NCI-H460 (cell line): ENCODE results near the gene TCIRG1. TPM values are rescaled to one million over a fixed set of nuclear protein-coding genes. Genes with fewer than 3 reads are reported as not detected.
"Not testable (repeated sequence)": the region's sequence is repeated elsewhere in the genome, so short reads cannot be mapped to it uniquely, and the experiment has no call there.

Experiments used
- DNase-seq: peaks from one replicate; pipeline ENCODE4 v3.0.0-alpha.2; 2016; ENCODE audit warnings: low read depth; ENCODE audit errors: extremely low read depth
- polyA plus RNA-seq: library from polyadenylated mRNA; depleted of rRNA; stranded (reverse); fragments of >200 nt; gene quantifications from 2 replicates; pipeline ENCODE4 v1.2.3, GENCODE V29; 2014; cell fraction: nucleus; rRNA removed
- total RNA-seq: library from RNA; depleted of rRNA; stranded (reverse); fragments of >200 nt; shearing (Covaris generic); gene quantifications from 2 replicates; pipeline ENCODE4 v1.2.3, GENCODE V29; 2014; rRNA removed

TCIRG1 gene, protein sequence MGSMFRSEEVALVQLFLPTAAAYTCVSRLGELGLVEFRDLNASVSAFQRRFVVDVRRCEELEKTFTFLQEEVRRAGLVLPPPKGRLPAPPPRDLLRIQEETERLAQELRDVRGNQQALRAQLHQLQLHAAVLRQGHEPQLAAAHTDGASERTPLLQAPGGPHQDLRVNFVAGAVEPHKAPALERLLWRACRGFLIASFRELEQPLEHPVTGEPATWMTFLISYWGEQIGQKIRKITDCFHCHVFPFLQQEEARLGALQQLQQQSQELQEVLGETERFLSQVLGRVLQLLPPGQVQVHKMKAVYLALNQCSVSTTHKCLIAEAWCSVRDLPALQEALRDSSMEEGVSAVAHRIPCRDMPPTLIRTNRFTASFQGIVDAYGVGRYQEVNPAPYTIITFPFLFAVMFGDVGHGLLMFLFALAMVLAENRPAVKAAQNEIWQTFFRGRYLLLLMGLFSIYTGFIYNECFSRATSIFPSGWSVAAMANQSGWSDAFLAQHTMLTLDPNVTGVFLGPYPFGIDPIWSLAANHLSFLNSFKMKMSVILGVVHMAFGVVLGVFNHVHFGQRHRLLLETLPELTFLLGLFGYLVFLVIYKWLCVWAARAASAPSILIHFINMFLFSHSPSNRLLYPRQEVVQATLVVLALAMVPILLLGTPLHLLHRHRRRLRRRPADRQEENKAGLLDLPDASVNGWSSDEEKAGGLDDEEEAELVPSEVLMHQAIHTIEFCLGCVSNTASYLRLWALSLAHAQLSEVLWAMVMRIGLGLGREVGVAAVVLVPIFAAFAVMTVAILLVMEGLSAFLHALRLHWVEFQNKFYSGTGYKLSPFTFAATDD
- 43.1 and 46.1 TPM in 2 replicates for total RNA-seq
- polyA plus RNA-seq: 889 and 1,012 TPM in 2 replicates

DNA sequence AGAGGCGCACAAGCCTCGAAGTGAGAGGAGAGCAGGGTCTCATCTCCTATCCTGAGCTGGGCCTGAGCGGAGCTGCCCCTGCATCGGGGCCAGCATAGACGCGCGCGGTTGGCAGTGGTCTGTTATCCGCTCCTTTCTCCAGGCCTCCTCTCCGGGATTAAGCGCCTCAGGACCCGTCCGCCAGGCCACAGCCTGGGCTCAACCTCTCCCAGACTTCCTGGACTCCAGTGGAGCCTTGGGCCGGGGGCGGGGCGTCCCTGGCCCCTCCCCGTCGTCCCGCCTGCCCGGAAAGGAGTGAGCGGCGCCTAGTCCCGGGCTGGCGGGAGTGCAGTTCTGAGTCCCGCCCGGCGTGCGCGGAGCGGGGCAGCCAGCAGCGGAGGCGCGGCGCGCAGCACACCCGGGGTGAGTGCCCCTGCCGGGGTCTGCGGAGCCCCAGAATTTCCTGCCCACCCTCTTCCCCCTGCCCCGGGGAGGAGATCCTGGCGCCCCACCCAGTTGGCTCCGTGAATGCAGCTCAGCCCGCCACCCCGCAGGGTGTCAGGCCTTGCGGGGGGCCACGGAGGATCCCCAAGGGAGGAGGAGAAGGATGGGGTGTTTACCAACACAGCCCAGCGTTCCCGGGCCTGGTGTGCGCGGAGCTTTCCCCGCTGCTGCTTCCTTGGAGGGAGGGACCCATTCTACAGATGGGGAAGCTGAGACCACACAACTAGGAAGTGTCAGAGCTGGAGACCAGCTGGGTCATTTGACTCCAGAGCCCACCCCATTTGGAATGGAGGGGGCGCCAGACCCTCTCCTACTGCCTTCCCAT lies at the start of gene TCIRG1:
Gene TCIRG1, plus strand, starts transcription at position 308 of the 808 bp plus-strand sequence. CDS start 2,247 bp downstream, outside the sequence.
- DNase-seq: peak; percentile 79

DNA sequence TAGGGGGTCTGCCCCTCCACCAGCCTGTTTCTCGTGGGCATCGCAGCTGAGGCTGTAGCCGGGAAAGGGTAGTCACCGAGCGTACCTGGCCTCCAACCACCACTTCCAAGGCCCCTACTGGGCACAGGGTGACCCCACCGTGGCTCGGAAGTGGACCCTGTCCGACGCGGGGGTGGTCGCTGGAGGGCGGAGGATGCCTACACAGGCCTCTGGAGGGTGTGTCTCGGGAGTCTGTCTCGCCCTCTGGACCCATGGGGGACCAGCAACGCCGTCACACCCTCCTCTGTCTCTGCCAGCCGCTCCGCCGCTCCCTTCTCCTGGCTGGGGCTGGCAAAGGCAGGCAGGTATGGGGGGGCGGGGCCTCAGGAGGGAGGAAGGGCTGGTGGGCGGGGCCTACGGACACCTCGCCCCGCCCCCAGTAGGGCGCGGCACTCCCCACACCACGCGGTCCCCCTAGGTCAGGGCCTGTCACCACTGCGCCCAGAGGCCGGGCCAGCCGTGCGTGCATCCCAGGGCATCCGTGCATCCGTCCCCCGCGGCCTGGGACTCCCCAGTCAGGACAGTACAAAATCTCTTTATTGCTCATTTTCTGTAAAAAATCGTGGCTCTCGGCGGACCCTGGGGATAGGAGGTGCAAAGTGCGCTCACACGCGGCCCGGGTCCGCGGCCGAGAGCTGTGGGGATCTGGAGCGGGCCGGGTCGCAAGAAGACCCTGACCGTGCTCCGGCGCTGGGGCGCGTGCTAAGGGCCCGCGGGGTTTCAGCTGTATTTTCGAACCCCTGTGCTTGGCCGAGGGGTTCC lies 48.1 kb upstream of the TCIRG1 start:
- DNase-seq: not testable (repeated sequence)

DNA sequence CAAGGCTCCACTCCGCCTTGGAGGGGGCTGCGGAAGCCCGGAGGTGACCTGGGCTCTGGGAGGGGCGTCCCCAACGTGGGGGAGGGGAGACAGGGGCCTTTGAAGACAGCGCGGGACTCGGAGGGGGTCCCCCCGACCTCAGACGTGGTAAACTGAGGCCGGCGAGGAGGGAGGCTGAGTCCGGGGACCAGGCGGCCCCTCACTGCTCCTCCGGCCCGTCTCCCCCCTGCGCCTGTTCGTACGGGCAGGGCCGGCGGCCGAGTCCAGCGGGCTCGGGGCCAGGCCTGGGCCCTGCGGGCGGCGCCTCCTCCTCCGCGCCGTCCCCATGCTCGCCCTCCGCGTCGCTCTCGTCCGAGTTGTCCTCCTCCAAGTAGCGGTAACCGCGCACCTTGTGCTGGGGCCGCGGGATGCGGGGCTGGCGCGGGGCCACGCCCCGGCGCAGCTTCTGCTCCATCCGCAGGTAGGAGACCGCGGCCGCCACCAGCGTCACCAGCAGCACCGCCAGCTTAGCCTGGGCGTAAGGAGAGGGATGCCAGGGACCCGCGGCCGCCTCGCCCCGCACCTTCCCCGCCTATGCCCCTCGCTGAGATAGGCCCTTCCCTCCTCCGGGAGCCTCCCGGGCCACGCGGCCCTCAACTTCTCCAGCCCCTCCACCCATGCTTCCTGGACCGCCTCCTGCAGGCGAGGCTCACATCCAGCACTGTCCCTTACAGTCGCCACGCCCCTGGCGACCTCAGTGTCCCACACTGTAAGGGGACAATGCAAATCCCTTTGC lies 47.3 kb upstream of the TCIRG1 start:
- not testable (repeated sequence) for DNase-seq

DNA sequence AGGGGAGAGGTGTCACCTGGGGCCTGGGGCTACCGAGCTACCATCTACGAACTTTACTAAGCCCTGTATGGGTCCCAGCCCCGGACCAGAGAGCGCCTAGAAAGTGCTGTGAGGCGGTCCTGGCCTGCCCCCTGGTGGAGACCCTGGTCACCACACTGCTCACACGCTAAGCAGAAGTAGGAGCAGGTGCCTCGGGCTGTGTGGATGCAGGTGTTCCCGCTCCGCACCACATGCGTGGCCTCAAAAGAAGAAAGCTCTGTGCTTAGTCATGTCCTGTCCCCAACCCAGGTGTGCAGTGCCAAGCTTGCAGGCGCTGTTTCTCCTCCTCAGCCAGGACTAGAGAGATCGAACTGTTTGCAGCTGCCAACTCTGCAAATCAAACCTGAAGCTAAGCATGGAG lies 45.0 kb upstream of the TCIRG1 start:
- not testable (repeated sequence) for DNase-seq

DNA sequence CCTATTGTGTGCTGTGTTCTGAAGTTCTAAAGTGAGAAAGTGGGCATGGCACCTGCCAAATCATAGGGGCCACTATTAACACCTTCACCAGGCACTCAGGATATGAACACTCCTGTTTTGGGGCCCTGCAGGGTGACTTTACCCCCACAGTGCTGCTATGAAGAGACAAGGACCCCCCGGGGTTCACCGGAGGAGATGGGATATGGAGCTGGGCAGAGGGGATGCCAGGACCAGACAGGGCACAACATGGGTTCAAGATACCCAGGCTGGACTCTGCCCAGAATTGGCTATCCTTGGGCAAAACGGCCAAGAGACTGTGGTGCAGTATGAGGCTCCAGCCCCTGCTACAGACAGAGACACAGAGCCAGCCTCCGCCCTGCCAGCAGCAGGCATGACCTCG lies 44.4 kb upstream of the TCIRG1 start:
- not testable (repeated sequence) for DNase-seq

DNA sequence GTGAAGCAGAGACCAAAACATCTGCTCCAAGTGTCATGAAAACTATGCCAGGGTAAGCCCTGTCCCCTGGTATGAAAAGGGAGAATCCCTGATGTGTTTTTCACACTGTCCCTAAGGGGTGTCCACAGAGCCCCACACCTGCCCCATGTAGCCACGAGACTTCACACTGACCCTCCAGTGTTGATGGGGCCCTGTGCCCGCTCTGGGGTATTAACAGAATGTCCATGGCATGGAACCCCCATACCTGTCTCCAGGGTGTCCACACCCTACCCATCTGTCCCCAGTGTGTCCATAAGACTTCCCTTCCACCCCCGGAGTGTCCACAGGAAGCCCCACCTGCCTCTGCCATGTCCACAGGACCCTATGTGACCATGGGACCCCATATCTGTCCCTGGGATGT lies 43.7 kb upstream of the TCIRG1 start:
- not testable (repeated sequence) for DNase-seq

DNA sequence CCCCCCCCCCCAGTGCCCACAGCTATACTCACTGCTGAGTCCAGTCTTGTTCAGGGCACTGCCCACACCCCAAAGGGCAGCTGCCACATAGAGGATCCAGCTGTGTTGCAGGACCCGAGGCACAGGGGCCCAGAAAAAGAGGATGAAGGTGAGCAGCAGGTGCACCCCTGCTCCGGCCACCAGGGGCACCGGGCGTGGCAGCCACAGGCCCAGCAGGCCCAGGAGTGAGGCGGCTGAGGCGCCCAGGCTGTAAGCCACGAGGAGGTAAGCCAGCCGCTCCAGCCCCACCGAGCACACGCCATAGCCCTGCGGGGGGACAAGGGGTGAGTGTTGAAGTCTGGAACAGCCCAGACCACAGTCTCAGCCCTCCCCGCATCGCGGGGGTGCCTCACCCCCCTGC lies 43.2 kb upstream of the TCIRG1 start:
- DNase-seq: not testable (repeated sequence)

DNA sequence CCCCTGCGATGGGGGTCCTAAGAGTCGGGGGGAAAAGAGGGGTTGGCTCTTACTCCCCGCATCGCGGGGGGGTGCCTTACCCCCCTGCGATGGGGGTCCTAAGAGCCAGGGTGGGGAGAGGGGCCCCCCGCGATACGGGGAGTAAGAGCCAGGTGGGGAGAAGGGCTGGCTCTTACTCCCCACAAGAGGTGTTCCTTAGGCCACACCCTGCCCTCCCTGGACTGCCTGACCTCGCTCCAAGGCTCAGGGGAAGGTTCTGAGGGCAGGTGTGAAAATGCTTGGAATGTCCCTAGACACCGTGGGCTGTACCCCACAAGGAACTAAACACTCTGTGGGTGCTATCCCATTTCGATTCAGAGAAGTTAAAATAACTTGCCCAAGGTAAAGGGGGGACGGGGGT lies 42.8 kb upstream of the TCIRG1 start:
- no peak for DNase-seq

DNA sequence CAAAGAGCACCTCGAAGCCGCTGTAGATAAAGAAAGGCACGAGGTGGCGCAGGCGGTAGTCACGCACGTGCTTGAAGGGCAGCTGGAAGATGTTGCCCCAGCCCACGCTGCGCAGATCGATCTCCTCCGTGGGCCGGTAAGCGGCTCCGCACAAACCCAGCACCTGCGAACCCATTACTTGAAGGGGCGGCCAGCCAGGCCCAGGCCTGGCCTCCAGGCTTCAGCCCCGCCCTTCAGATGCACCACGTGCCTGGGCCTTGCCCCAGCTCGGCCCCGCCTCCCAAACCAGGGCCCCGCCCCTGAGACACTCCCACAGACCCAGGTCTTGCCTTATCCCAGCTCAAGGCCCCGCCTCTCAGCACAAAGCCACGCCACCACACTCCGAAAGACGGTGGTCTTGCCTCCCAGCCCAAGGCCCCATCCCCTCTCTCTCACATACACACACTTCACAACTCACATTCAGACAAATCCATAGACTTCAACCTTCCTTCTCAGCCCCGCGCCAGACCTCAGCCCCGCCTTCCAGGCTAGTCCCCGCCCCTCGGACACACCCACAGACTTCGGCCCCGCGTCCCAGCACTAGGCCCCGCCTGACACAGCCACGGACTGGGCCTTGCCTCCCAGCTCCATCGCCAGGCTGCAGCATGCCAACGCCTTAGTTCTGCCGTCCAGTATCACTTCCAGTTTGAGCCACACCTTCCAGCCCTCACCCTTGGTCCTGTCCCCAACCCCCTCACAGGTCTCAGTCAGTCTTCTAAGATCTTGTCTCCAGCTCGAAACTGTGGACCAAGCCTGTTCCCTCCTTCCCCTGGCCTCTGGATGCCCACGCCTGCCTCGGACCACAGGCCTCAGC lies 42.0 kb upstream of the TCIRG1 start:
- peak; percentile 79 for DNase-seq

DNA sequence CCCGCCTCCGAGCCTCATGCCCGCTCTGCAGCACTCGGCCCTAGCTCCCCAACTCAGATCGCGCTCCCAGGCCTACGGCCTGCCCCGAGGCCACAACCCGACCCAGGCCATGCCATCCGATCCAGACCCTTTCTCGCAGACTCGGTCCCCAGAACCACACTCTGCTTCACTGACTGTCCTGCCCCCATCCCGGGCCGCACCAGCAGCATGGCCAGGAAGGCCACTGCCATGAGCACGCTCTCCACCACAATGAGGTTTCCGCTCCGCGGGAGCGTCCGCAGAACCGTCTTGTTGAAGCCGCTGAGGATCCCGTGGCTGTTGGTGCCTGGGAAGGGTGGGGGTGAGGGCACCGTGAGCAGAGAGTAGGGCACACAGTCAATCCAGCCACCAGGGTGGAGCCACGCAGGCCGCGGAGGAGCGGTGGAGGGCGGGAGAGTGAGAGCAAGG lies 41.3 kb upstream of the TCIRG1 start:
- DNase-seq: no peak

DNA sequence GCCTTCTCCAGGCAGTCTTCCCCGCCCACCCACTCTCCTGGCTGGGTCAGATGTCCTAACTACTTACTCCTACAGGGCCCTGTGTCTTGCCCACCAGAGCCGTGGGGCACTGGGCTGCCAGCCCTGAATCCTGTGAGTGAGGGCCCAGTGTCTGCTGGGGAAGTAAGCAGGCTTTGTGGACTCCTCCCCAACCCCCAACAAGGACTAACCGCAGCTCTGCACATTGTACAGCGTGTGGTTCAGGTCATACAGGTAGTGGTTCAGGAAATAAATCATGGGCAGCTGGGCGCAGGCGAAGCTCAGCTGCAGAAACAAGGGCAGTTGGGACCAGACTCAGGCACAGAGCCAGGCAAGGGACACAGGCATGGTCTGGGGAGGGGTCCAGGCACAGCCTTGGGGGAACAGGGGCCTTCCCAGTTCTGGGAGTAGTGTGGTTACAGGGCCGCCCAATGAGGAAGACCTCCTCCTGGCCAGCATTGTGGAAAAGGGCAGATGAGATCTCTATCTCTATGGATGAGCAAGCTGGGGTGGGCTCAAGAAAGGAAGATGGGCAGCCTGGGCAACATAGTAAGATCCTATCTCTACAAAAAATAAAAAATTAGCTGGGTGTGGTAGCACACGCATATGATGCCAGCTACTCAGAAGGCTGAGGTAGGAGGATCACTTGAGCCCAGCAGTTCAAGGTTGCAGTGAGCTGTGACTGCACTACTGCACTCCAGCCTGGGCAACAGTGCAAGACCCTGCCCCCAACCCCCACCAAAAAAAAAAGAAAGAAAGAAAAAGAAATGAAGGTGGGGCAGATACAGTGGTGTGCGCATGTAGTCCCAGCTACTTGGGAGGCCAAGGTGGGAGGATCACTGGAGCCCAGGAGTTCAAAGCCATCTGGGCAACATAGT lies 40.4 kb upstream of the TCIRG1 start:
- DNase-seq: no peak

DNA sequence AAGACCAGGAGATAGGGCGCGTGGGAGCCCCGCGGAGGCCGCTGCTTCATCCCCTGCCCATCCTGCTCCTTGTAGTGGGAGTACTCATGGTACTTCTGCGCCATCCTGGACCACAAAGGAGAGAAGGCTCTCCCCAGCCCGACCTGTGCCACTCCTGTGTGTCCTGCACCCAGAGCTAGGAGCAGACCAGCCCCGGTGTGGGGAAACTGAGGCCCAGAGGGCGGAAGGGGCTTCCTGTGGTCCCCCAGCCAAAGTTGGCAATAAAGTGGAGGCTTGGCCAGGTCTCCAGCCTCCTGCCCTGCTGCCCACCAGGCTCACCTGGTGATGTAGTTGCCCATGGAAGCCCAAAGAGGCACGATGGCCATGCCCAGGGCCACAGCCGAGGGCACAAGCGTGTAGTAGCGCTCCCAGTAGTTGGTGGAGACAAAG lies 39.6 kb upstream of the TCIRG1 start:
- no peak for DNase-seq

DNA sequence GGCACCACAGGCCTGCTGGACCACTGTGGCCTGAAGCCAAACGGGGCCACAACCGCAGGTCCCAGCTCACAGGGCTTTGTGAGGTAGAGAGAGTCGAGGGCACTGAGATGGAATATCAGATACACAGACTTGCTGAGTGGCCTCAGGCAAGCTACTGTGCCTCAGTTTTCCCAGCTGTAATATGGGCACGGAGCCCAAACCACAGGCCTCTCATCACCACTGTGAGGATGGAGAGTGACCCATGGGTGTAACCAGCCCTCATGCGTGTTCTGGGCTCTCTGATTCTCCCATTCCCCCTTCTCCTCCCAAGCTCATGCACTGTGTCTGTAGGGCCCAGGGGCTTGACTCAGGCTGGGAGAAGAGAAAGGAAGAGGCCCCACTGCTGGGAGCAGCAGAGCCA lies 39.1 kb upstream of the TCIRG1 start:
- DNase-seq: no peak

DNA sequence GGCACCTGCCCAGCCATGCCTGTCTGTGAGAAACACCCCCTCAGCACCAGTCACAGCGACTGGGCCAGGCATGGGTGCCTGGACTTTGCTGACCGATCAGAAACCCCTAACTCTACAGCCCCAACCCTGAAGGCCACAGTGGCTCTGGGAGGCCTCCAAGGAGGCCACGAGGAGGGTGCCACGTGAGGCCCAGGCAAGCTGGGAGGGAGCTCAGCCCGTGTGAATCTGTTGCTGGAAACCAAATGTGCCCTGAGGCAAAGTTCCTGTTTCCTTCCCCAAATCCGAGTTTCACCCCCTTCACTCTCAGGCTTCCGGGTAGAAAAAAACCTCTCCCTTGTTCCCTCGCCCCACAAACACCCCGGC lies 36.3 kb upstream of the TCIRG1 start:
- DNase-seq: no peak

DNA sequence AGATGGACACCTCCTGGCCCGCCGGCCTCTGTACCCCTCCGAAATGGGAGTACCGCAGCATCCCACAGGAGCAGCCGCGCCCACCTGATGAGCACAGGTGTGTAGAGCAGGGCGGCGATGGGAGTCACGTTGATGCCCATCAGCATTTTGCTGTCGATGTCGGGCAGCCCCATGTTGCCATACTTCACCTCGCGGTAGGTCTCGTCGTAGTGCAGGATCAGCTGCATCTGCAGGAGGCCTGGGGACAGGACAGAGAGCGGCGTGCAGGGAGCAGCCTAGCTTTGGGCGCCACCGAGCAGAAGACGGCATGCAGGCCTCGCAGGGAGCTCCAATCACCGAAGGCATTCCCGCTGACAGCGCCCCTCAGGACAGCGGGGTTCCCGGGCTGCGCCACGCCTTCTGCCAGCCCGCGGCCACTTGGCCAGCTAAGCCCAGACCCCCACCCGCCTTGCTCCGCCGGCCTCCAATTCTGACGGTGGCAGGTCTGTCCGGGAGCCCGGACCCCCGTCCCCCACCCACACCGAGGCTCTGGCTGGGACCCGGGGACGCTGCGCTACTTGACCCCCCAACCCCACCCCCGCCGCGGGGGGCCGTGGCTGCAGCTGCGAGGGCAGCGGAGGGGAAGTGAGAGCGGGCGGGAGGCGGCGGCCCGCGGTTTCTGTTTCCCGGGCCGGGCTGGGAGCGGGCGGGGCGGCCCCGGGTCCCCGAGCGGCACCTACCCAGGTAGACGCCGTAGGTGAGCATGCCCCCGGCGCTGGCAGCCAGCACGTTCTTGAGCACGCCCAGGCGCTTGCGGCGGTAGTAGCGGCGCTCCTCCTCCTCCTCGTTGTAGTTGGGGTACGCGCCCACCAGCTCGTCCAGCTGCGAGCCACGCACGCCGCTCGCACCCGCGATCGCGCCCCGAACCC lies 35.6 kb upstream of the TCIRG1 start:
- no peak for DNase-seq
